Cardiac fibroblast (primary cell): ENCODE results near the gene RRM1.

ENCODE experiments used
- DNase-seq, 2 donors: peaks; one replicate each; pipeline versions ENCODE4 v3.0.0 to v3.0.0-alpha.2; 2010; ENCODE audit warnings: low read depth in 2 of 2
- H3K4me3 ChIP-seq, 2 donors: replicated peaks in 1 of 2; 1 replicate in 1 of 2; 2 replicates in 1 of 2; pipeline ENCODE4 v1.5.1; 2011; ENCODE audit warnings: low read depth in 2 of 2, low read length in 2 of 2, mild to moderate bottlenecking in 2 of 2, moderate library complexity in 1 of 2
- TF ChIP-seq, protein P1 (sequence below): IDR thresholded peaks from one replicate; pipeline ENCODE4 v1.5.1; 2011; ENCODE audit warnings: low read depth, mild to moderate bottlenecking, low read length, inconsistent platforms

The RRM1 gene

DNA sequence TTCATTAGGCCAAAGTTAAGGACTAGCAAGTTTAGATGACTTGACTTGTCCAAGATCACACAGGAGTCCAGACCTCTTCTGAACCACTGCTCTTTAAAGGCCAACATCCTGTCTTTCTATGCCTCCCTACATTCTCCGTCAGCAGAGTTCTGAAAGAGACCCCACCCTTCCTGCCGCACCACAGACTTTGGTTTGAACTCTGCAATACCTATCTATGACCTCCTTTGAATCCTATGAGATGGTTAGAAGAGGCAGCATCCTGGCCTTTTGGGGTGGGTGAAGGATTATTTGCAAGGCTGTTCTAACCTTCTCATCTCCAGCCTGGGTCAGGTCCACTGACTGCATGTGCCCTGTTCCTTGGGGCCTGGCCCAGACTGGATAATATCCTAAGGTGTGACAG is 4.3 kb upstream of the RRM1 start:
- TF ChIP-seq, protein P1, sequence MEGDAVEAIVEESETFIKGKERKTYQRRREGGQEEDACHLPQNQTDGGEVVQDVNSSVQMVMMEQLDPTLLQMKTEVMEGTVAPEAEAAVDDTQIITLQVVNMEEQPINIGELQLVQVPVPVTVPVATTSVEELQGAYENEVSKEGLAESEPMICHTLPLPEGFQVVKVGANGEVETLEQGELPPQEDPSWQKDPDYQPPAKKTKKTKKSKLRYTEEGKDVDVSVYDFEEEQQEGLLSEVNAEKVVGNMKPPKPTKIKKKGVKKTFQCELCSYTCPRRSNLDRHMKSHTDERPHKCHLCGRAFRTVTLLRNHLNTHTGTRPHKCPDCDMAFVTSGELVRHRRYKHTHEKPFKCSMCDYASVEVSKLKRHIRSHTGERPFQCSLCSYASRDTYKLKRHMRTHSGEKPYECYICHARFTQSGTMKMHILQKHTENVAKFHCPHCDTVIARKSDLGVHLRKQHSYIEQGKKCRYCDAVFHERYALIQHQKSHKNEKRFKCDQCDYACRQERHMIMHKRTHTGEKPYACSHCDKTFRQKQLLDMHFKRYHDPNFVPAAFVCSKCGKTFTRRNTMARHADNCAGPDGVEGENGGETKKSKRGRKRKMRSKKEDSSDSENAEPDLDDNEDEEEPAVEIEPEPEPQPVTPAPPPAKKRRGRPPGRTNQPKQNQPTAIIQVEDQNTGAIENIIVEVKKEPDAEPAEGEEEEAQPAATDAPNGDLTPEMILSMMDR: no peak
- DNase-seq: no peak
- no peak overlapping the region for H3K4me3 ChIP-seq

DNA sequence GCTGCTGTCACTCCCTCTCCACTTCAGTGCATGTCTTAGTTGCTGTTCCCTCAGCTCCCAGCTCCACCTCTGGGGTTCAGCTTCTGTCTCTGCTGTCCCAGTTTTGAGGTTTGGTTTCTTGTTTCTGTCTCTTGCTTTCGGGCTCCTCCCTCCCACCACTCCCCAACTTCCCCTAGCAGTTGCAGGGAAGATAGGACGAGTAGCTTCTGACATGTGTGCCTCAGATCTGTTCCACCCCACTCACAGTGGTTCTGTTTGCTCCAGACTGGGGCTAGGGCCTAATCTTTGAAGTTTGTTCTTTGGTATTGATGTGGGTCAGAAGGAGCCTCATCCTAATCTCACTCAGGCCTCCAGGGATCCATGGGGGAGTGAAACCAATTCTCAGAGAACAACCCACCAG is 2.6 kb upstream of the RRM1 start:
- TF ChIP-seq, protein P1: no peak
- no peak for DNase-seq
- no peak overlapping the region for H3K4me3 ChIP-seq

DNA sequence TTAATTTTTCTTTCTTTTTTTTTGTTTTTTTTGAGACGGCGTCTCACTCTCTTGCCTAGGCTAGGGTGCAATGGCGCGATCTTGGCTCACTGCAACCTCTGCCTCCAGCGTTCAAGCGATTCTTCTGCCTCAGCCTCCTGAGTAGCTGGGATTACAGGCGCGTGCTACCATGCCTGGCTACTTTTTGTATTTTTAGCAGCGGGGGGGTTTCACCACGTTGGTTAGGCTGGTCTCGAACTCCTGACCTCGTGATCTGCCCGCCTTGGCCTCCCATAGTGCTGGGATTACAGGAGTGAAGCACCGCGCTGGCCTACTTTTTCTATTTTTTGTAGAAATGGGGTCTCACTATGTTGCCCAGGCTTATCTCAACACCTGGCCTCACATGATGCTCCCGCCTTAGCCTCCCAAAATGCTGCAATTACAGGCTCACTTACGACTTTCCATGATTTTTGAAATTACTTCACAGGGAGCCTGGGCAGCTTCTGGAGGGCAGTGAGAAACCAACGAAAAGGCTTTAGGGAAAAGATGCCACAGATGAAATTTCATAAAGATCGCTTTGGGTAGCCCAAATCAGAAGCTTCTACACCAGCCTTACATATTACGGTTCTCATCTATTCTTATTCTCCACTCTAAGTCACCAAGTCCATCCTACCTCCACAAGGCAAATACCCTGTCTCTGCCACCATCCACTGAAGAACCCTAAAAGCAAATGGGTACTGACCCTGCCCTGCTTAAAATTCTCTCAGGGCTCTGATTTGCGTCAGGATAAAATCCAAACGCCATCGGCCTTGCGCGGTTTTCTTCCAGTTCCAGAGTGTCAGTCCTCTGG is 866 bp upstream of the RRM1 start:
- H3K4me3 ChIP-seq: peak overlapping the region; percentile 82 to 94
- DNase-seq: peak in 1 of 2 donors; percentile 25
- TF ChIP-seq, protein P1: no peak

DNA sequence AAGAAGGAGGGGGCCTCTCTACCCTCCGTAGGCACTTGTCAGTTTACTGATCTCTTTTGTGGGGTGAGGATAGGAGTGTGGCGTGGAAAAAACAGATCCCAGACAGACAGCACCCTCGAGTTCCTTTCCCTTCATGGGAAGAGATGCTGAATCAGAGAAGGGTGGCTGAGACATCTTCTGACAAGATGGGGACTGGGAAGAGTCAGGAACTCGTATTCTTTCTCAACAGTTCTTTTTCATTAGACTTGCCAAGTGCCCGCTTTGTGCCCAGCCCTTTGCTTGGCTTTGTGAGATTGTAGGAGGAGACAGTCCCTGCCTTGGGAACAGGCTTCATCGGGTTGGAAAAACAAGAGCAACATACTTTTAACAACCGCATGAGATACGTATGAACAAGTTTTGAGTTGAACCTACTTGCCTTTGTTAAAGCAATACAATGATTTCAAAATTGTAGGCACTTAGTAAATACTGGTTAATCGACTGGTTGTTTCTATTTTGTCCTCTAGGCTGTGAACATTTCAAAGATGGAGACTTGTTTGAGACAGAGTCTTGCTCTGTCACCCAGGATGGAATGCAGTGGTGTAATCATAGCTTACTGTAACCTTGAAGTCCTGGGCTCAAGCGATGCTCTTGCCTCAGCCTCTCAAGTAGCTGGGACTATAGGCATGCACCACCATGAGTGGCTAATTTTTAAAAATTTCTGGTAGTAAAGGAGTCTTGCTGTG is 1.1 kb downstream of the RRM1 start:
- peak; percentile 52 to 87 for DNase-seq
- TF ChIP-seq, protein P1: no peak
- H3K4me3 ChIP-seq: peak overlapping the region; percentile 82 to 94

DNA sequence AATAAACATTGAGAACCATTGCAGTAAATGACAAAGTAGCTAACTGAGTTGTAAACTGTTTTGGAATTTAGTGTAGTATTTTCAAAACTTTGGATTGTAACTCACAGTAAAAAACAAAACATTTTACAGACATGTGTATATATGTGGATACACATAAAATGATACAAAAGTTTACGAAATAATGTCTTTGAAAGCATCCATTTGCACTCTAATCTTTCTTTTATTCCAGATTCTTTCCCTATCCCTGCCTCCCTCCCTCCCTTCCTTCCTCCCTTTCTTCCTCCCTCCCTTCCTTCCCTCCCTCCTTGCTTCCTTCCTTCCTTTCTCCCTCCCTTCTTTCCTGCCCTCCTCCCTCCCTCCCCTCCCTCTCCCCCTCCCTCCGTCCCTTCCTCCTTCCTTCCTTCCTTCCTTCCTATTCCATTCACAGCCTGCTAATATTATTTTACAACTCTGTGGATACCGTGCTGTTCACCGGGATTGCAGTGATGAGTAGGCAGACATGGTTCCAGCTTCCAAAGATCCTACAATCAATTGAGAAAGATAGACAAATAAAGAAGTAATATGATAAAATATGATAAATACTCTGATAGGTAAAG is 3.5 kb downstream of the RRM1 start:
- no peak for DNase-seq
- no peak overlapping the region for H3K4me3 ChIP-seq
- TF ChIP-seq, protein P1: no peak

DNA sequence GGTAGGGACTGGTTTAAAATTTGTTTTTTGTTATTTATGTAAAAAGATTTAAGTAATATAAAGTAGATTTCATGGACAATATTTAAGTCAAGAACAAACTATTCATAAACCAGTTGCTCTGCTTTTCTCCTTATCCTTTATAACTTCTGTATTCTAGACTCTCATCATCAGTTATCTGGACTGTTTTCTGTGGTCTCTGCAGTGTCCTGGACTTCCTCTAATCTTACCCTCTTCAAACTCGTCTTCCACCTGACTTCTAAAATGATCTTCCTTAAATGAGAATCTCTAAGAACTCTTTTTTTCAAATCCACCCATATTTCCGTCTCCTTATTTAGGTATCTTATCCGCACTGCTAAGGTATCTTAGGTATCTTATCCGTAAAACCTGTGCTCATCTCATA is 8.1 kb downstream of the RRM1 start:
- no peak overlapping the region for H3K4me3 ChIP-seq
- DNase-seq: no peak
- TF ChIP-seq, protein P1: no peak
